Fibroblast of mammary gland (primary cell): ENCODE results near the gene ALKBH8.
"Not testable (repeated sequence)": the region's sequence is repeated elsewhere in the genome, so short reads cannot be mapped to it uniquely, and the experiment has no call there.

ENCODE experiments used
- DNase-seq: peaks from one replicate; pipeline ENCODE4 v3.0.0-alpha.2; 2010; ENCODE audit warnings: low read depth
- H3K4me3 ChIP-seq: 2 replicates; pipeline ENCODE4 v1.5.1; 2011; ENCODE audit warnings: low read depth, mild to moderate bottlenecking, low read length, moderate library complexity; ENCODE audit not compliant: control insufficient read depth
- CTCF ChIP-seq: conservative IDR thresholded peaks from 2 replicates; pipeline ENCODE4 v1.5.1; 2011; ENCODE audit warnings: low read depth, low read length, inconsistent platforms; ENCODE audit not compliant: control insufficient read depth, insufficient read depth

The ALKBH8 gene

GRCh38 chr11:107547961-107548360 is 17.6 kb downstream of the ALKBH8 start:
- no peak for TF ChIP-seq CTCF
- no peak for DNase-seq
- no peak overlapping the region for H3K4me3 ChIP-seq

GRCh38 chr11:107545101-107545514 is 20.4 kb downstream of the ALKBH8 start:
- H3K4me3 ChIP-seq: no peak overlapping the region
- peak; percentile 68 for DNase-seq

GRCh38 chr11:107538821-107539220 is 26.7 kb downstream of the ALKBH8 start:
- no peak for TF ChIP-seq CTCF
- no peak overlapping the region for H3K4me3 ChIP-seq
- no peak for DNase-seq

More at GRCh38 chr11:107545101-107545514, 20.4 kb downstream of the ALKBH8 start:
- no peak for TF ChIP-seq CTCF

GRCh38 chr11:107538239-107538638 is 27.3 kb downstream of the ALKBH8 start:
- DNase-seq: no peak
- no peak overlapping the region for H3K4me3 ChIP-seq
- no peak for TF ChIP-seq CTCF

- H3K4me3 ChIP-seq, DNase-seq: not testable (repeated sequence)
These were observed 28.4 kb downstream of the ALKBH8 start for GRCh38 chr11:107537155-107537554.

- DNase-seq: no peak
- no peak for TF ChIP-seq CTCF
- H3K4me3 ChIP-seq: no peak overlapping the region
These were observed 39.3 kb downstream of the ALKBH8 start for GRCh38 chr11:107526197-107526596.

GRCh38 chr11:107508858-107509244 is 56.7 kb downstream of the ALKBH8 start:
- no peak overlapping the region for H3K4me3 ChIP-seq
- TF ChIP-seq CTCF: no peak
- DNase-seq: no peak
